Coronary artery (tissue), 2 donors: ENCODE measurements around the gene GKN1.

Source experiments
- DNase-seq: peaks from one replicate; pipeline ENCODE4 v3.0.0-alpha.2; 2017; ENCODE audit warnings: low spot score
- H3K27ac ChIP-seq, 2 donors: fragments of 200-600 bp; sonication (generic); one replicate each; pipeline ENCODE4 v1.5.1; 2016 to 2019
- H3K4me3 ChIP-seq: fragments of 200-600 bp; sonication (generic); 2 replicates; pipeline ENCODE4 v1.5.1; 2016; ENCODE audit warnings: mild to moderate bottlenecking, moderate library complexity
- TF ChIP-seq, protein P1 (sequence below): fragments of 200-600 bp; sonication (generic); IDR thresholded peaks from one replicate; pipeline ENCODE4 v1.5.1; 2019; ENCODE audit warnings: antibody characterized with exemption

The GKN1 gene

DNA sequence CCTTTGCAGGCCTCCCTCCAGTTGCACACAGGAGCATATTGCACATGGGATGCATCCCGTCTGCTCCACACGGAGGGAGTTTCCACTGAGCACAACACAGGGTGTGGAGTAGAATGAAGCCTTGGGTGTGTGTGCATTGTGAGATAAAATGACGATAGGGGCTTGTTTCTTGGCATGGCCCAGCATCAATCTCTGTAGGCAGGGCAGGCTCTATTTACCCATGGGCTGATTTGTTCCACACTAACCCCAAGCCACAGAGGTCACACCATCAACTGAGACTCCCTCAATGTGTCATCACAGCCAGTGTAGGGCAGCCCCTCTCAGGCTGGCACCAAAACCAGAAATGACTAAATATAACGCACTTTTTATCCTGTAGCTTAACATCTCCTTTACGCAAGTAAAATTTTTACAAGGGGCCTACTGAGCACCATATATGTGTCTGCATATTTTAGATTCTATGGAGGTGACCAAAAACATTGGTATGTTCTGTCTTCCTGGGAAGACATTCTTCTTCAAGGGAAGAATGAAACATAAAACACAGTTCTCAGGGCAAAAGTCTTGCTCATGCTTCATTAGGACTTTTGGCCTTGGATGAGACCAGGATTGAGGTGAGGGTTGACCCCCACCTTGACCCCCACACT, 2.7 kb upstream of the GKN1 start:
- no peak for DNase-seq
- H3K4me3 ChIP-seq: no peak overlapping the region
- TF ChIP-seq, protein P1, sequence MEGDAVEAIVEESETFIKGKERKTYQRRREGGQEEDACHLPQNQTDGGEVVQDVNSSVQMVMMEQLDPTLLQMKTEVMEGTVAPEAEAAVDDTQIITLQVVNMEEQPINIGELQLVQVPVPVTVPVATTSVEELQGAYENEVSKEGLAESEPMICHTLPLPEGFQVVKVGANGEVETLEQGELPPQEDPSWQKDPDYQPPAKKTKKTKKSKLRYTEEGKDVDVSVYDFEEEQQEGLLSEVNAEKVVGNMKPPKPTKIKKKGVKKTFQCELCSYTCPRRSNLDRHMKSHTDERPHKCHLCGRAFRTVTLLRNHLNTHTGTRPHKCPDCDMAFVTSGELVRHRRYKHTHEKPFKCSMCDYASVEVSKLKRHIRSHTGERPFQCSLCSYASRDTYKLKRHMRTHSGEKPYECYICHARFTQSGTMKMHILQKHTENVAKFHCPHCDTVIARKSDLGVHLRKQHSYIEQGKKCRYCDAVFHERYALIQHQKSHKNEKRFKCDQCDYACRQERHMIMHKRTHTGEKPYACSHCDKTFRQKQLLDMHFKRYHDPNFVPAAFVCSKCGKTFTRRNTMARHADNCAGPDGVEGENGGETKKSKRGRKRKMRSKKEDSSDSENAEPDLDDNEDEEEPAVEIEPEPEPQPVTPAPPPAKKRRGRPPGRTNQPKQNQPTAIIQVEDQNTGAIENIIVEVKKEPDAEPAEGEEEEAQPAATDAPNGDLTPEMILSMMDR: no peak
- H3K27ac ChIP-seq: peak overlapping the region in 1 of 2 donors; percentile 61

DNA sequence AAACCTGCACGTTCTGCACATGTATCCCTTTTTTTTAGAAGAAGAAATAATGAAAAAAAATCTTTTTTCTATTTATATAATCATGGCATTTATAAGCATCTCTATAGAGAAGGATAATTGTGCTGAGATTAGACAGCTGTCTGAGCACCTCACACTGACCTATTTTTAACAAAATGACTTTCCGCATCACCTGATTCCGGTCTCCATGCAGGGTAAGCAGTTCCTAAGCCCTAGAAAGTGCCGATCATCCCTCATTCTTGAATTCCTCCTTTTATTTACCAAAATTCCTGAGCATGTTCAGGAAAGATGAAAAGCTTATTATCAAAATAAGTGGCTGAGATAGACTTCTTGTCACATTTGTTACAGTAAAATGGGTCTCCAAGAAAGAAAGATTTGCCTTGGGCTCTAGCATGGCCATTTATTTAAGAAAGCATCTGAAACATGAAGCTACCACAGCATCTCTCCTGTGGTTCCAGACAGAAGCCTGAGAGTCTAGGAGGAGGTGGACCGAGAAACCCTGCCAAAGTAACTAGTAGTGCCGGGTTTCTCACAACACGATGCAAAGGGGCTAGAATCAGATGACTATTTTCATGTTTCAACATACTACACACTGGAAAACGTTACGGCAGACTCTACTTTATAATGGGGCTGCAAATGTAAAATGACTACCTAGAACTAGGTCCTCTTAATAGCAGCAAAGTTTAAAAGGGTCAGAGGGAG, 670 bp downstream of the GKN1 start:
- DNase-seq: no peak
- no peak overlapping the region for H3K4me3 ChIP-seq
- TF ChIP-seq, protein P1: no peak
- H3K27ac ChIP-seq: no peak overlapping the region

- DNase-seq: no peak
- TF ChIP-seq, protein P1: no peak
These were observed 1.4 kb downstream of the GKN1 start for GRCh38 chr2:68975844-68976243.

GRCh38 chr2:68977453-68977852, 3.0 kb downstream of the GKN1 start:
- DNase-seq: no peak
- Histone ChIP-seq H3K27ac (no peak overlapping the region), H3K4me3 (no peak overlapping the region)
- TF ChIP-seq, protein P1: no peak

More at GRCh38 chr2:68975844-68976243, 1.4 kb downstream of the GKN1 start:
- Histone ChIP-seq H3K27ac (no peak overlapping the region), H3K4me3 (no peak overlapping the region)

DNA sequence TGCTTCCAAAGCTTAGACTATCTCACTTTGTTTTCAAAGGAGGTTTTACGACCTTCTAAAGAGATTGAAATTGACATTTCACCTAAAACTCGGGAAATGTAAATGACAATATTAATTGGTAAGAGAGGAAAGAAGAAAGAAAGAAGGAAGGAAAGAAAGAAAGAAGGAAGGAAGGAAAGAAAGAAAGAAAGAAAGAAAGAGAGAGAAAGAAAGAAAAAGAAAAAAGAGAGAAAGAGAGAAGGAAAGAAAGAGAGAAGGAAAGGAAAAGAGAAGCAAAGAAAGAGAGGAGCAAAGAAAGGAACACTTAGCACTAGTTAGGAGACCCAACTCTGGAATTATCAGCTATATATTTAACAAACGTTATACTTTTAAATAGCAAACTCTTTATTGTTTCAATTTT, 3.7 kb downstream of the GKN1 start:
- TF ChIP-seq, protein P1: no peak
- Histone ChIP-seq H3K4me3 (no peak overlapping the region), H3K27ac (no peak overlapping the region)
- no peak for DNase-seq

GRCh38 chr2:68980956-68981355, 6.5 kb downstream of the GKN1 start:
- no peak overlapping the region for H3K4me3 ChIP-seq
- no peak for DNase-seq
- TF ChIP-seq, protein P1: no peak
- H3K27ac ChIP-seq: no peak overlapping the region

GRCh38 chr2:68987021-68987503, 12.6 kb downstream of the GKN1 start:
- Histone ChIP-seq H3K4me3 (no peak overlapping the region), H3K27ac (no peak overlapping the region)
- TF ChIP-seq, protein P1: no peak
- no peak for DNase-seq
